Skeletal muscle cell (primary cell): ENCODE results near the gene LEMD1.

Experiments
- DNase-seq: peaks from one replicate; pipeline ENCODE4 v3.0.0-alpha.2; 2010; ENCODE audit warnings: low read depth
- H3K4me3 ChIP-seq: 2 replicates; pipeline ENCODE4 v1.5.1; 2011; ENCODE audit warnings: low read depth, mild to moderate bottlenecking, control low read depth, low read length, moderate library complexity

LEMD1 gene

DNA sequence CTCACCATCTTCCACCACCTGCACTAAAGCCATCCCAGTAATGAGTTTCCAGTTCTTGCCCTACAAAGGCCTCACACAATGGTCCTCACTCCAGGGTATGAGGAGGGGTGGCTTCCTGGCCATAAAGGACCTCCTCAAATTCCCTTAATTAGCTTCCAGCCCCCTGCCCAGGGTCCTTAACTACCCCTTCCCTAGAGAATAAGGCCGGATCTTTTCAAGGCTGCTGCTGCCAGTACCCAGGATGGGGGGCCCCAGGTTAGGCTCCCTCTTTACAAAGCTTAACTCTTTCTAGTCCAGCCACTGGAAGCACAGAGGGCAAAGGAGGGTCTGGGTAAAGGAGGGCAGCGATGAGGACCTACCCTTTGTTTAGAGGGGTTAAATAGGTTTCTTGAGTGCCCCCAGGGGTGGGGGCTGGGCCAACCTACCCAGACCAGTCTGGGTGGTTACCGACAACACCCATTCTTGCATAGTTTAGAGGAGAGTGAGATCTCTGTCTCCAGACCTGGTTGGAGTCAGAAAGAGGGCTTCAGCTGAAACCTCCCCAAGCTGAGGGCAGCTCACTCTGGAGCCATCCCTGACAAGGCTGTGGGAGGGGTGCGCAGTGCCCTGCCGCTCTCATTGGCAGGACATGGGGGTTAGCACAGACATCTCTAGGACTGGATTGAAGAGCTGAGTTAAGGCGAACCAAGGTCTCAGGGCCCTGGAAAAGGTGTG is 26.8 kb upstream of the LEMD1 start:
- H3K4me3 ChIP-seq, result no peak overlapping the region
- DNase-seq, result no peak

DNA sequence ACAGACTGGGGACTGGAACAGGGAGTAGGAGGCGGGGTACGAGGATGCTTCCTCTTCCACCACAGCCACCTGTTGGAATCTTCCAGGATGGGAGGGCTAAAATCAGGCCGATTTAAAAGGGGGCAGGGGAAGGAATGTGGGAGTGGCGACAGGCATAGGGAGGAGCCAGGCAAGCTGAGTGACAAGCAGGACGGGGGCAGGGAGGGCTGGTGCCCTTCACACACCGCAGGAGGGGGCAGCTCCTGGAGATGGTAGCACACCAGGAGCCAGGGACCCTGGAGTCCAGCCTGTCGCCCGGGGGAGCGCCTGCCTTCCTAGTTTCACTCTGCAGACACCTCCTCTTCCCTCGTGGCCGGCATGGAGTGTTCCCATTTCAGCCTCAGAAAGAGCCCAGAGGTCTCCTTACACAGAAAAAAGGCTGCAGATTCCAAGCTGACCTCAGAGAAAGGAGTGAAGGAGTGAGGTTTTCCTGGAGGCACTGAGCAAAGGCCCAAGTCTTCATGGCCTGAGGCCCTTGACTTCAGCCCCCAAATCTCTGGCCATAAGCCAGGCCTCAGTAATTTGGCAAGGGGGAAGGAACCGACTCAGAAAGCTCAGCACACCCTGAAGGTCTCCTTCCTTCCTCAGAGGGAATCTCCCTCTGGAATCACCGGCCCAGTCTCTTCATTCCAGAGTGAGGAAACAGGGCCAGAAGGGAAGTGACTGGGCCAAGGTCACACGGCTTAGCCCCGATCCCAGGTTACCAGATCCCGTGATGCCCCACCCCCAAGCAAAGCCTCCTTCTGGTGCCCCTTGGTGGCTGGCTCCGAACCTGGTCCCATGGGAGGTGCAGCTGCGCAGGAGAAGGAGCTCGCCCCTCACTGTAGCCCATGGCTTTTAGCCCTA is 25.8 kb upstream of the LEMD1 start:
- DNase-seq, result no peak
- H3K4me3 ChIP-seq, result no peak overlapping the region

DNA sequence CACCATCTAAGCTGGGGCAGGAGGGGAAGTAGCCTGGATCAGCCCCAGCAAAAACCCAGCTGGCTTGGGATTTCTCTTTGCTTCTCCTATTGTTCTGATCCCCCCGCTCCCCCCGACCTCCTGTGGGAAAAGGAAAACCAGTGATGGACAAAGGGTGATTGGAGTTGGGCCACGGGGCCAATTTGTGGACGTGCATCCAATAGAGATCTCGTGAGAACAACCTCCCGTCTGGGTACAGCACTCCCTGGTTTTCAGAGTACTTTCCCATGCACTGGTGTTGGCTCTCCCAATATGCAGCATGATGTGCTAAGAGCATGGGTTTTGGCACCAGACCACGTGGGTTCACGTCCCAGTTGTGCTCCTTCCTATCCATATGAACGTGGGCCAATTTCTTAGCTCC is 25.0 kb upstream of the LEMD1 start:
- no peak overlapping the region for H3K4me3 ChIP-seq
- no peak for DNase-seq

DNA sequence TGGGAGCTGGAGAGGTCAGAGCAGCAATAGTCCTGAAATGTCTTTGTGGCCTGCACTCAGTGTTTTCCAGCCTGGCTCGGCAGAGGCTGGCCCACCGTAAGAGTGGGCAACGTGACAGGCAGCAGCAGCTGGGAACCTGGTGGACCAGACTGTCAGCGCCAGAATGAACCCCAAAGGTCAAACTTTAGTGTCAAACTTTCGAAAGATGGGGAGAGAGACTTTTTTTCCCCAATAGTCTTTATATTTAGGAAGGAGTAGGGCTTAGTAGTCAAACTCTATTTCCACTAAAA is 23.7 kb upstream of the LEMD1 start:
- H3K4me3 ChIP-seq, result no peak overlapping the region
- no peak for DNase-seq

DNA sequence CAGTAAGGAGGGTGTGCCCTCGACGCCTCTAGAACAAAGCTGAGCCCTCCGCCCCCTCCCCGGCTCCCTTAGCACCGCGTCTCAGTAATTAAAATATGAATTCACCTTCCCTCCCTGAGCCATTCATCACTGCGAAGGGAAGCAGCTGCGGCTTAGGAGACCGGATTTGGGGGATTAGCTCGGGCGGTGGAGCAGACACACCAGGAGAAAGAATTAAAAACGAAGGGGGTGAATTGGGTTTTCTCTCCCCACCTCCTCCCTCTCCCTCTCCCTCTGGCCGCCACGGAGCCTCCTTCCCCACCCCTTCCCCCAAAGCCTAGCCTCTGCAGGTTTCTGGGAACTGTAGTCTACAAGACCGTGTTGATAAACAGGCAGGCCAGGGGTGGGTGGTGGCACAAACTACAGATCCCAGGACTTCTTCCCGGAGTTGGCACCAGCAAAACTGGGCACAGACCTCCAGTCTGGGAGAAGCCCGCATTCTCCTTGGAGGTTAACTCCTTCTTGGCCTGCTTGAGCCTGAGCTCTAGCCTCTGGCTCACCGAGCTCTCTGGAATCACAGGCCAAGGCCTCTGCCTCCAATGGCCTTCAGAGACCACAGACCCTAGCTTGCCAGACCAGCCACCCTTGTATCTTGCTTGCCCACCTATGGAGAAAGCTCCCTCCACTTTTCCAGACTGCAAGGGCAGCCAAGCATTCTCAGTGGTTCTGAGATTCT is 23.2 kb upstream of the LEMD1 start:
- H3K4me3 ChIP-seq, result no peak overlapping the region
- DNase-seq, result no peak

DNA sequence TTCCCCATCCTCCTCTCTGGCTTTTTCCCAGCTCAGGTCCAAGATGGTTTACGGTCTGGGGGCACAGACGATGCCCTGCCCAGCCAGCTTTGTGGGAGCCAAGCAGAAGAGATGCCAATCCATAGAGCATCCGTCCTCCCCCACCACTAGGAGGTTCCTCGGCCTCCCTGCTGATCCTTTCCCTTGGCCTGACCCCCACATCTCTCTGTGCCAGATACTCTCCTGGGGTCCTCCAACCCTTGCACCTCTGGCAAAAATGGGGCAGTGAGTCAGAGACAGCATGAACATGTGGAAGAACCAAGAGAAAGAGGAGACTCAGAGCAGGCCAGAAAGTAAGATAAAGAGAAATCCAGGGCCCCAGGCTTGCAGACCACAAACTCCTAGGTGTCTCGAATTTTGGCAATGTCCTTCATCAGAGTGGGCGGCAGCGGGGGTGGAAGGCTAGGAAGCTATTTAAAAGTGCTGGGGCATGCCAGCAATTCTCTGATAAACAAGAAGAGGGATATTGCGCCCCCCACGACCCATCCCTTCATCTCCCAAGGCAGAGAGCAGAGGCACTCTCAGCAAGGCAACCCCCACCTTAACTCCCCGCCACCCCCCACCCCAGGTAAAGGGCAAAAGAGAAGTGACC is 22.6 kb upstream of the LEMD1 start:
- no peak for DNase-seq

DNA sequence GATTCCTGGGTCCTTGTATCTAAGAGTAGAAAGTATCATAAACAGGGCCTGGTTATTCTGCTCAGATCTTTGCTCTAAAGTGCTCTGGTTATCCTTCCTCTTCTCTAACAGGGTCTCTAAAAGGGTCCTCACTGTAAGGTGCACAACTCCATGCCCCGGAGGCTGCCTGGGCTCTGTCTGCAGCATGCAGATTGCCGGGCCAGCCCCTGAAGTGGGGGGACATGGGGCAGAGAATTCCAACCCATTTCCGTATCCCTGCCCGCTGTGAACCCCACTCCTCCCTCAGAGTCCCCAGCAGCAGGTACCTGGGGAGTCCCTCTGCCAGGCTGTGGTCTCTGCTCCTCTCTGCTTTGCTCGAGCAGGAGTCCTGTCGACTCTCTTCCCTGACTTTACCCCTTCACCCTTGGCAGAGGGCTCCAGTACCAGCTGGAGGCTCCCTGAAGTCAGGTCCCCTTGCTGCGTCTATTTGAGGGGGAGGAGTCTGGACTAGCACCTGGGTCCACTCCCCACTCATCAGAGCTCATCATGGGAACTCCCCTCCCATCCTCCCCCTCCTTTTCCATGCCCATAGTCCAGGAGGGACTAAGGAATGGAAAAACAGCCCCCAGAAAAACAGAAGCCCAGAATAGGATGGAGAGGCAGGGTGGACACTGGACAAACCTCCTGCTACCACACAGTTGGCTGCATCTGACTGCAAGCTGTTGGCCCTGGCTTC is 21.9 kb upstream of the LEMD1 start:
- no peak for DNase-seq
- no peak overlapping the region for H3K4me3 ChIP-seq

More for the DNA sequence above, 22.6 kb upstream of the LEMD1 start:
- no peak overlapping the region for H3K4me3 ChIP-seq

DNA sequence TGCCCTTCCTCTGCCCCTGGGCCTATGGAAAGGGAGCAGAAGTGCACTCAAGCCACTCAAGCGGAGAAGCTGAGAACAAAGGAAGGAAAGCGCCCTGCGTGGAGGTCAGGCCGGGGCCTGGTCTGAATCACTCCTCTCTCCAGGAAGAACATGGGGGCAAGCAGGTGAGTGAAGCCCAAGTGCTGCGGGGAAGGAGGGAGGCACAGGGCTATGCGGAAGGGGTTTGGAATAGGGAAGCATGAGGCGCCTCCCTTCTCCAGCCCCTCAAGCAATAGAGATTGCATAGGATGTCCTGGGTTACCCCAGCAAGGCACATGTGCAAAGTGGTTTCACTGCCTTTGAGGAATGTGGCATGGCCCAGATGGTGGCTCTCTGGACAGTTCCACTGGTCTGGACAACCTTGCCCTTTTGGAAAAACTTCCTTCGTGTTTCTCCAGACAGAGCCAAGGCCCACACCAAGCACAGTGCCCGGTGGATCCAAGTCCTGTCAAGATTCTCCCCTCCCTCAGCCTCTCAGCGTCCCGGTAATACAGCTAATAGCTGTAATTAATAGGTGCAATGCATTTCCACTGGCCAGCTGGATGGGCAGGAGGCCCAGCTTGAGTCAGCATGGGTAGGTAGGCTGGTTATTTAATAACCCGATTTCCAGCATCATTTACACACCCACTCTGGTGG is 20.3 kb upstream of the LEMD1 start:
- no peak for DNase-seq
- no peak overlapping the region for H3K4me3 ChIP-seq

DNA sequence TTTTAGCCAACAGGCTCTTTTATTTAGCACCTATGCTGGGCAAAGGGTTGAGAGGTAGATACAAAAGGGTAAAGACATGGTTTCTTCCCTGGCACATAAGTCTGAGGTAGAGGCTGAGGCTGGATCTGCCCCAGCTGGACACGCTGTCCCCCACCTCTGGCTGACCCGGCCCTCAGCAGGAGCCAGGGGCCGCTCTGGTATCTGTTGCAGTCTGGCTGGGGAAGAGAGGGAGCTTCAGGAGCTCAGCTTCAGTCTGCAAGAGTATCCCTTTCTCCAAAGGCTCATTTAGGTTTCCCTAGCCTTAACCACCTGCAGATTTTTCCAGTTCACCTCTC is 19.8 kb upstream of the LEMD1 start:
- no peak overlapping the region for H3K4me3 ChIP-seq

DNA sequence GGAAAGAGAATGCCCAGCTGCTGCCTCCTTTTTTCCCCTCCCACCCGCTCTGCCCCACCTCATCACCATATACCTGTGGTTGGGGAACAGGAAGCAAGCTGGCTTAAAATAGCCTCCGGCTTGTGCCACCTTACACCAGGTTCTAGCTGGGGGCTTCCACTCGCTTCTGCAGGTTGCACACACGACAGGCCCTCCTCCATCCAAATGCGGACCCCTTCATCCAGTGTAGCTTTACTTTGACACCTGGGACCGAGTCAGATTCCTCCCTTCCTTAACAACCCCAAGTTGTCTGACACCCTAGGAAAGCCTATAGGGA is 19.4 kb upstream of the LEMD1 start:
- H3K4me3 ChIP-seq, result no peak overlapping the region
- no peak for DNase-seq

More for the DNA sequence above, 19.8 kb upstream of the LEMD1 start:
- DNase-seq, result no peak

DNA sequence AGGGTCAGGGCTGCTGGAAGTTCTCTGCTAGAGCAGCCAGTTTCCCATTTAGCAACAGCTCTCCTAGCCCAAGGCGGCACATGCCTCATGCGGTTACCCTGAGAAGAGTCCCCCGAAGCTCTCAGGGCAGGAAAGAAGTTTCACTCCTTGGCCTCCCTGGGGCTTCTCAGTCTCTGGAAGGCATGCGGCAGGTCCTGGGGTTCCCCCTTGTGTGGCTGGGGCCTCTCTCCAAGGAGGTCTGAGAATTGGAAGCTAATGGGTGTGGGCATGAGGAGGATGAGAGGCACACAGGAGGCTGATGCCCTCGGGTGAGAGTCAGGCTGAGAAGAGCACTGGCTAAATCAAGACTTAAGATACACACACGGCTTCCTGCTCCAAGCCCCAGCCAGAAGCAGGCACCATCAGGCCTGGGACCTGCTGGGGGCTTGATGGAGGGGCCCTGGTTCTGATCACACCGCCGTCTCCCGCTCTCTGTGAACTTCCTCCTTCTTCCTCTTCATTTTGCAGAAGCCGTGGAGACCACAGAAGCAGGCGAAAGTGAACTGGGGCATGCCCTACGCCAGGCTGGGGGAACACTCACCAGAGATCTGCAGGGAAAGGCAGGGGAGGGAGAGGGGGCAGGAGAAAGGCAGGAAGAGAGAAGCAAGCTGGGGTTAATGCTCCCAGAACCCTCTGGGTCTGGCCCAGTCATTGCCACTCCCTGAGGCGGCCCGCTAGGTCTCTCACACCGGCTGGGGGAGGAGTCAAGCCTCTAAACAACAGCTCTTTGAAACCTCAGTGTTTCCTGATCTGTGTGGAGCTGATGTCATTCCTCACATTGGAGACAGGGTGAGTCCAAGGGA is 18.8 kb upstream of the LEMD1 start:
- no peak overlapping the region for H3K4me3 ChIP-seq
- DNase-seq, result no peak

DNA sequence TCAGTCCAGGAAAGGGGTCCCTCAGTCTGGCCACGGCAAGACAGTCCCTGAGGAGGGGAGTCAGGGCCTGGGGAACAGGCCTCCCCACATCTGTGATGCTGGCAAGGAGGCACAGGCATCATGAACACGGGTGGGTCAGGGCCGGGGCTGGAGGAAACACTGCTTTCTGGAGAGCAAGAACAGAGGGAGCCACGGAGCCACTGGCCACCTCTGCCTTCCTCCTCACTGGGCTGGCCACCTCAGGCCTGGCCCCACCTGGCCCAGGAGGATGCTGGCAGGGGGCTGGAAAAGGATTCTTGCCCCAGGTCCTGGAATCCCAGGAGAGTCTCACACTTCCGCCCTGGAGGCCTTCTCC is 18.2 kb upstream of the LEMD1 start:
- no peak for DNase-seq
- no peak overlapping the region for H3K4me3 ChIP-seq

DNA sequence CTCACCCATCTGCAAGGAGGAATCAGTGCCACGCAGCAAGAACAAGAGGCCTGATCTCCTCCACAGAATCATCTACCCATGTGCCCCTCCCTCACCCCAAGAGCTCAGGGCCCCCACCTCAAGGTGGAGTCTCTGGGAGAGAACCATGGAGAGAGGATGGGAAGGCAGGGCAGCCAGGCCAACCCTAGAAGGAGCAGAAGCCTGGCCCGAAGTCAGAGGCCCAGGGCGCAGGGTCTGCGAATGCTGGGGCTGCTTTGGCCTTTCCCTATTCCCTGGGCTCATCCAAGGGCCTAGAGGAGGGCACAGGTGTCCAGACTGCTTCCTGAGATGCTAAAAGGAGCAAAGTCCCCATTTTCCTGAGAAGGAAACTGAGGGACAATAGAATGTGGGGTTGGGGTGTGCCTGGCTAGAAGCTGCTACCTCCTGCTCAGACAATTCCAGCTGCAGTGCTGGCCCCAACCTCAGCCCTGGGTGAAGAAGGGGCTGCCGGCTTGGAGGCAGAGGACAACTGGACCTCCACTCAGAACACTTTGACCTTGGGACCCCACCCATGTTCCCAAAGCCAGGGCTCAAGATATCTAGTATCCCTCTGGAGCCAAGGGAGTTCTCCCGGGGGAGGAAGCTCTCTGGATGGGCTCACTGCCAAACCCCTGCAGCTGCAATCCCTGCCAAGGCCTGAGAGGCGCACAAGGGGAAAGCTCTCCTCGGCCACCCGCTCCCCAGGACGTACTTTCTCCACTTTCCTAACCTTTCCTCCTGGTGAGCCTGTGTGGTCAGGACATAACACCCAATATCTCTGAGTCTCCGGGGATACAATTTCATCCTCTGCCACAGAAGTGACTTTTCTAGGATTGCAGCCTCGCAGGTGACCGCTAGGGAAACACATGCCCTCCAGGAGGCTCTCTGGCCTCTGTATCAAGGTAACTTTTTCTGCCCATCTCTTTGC is 16.6 kb upstream of the LEMD1 start:
- no peak overlapping the region for H3K4me3 ChIP-seq
- peak; percentile 22 for DNase-seq

DNA sequence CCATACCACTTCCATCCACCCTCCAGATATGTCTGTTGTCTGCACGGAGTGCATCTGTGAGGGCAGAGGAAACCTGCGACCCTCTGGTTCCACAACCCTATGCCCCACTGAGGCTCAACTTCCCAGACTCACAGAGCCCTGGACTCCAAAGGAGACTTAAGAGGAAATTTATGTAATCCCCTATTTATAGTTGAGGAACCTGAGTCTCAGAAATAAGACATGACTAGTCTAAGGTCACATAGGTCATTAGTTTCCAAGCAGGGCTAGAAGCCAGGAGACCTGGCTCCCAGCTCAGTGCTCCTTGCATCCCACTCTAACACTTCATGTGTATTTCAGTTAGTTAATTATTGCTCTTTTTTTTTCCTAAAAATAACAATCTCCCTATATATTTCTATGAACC is 15.7 kb upstream of the LEMD1 start:
- no peak overlapping the region for H3K4me3 ChIP-seq
- no peak for DNase-seq

DNA sequence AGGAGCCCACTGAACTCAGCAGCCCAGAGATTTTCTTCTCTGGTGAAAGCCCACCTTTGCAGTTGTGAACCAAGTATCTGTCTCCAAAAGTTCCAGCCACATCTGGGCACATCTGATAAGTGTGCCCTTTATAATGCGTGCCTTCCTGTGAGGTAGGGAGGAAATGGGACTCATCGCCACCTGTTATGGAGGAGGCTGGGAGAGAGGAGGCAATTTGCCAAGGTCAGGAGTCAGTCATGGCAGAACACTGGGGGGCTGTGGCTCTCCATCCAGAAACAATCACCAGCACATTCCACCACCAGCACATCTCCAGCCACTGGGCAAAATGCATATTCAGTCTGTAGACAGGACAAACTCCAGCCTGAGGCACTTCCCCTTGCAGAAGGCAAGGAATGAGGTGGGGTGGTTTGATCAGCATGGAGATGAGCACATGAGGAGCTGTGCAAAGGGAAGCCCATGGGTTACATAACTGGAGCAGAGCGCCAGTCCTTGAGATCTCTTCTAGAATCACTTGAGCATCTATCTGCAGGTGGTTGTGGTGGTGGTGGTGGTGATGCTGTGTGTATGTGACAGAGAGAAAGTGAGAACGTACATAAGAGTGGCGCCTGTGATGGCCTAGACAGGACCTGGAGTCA is 15.0 kb upstream of the LEMD1 start:
- no peak for DNase-seq
- H3K4me3 ChIP-seq, result no peak overlapping the region

DNA sequence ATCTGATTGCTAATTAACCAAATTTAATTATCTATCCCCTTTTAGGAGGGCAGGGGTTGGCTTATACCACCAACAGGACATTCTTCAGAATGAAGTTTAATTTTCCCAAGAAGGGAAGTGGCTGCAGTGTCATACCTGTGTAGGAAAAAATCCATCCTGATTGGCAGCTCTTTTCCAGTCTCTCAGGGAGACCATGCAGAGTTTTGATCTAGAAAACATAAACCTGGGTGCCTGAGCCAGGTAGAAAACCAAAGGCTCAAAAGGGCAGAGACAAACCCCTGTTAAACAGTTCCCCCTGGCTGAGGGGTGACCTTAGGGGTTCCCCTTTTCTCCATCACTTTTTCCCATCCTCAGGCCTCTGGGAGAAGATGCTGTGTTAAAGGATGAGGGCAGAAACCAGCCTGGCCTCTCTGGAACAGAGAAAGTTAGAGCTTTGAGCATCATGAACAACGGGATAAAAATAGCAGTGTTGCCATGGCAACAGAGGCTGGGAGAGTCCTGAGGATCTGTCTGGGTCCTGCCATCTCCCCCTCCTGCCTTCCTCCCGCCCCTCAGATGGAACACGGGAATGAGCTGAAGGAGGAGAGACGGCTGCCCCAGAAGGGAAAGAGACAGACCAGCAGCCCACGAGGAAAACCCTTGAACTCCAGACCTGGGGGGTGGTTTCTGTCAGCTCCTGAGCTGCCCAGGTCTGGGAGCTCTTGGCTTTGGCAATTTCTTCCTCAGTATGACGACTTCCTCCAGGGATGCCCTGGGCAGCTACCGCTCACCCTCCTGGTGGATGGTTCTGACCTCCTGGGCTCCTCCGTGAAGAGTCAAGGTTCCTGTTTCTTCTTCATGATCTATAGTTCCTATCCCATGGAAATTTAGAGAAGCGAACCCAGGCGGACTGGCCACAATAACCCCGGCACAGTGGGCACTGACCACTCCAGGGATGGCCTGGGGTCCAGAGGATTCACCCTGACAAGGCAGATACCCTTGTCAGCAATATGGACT is 14.0 kb upstream of the LEMD1 start:
- H3K4me3 ChIP-seq, result no peak overlapping the region
- DNase-seq, result no peak
